Measurements from ENCODE around the gene GAS2. TPM values are rescaled to one million over a fixed set of nuclear protein-coding genes. Genes with fewer than 3 reads are reported as not detected.

The GAS2 gene
- total and polyA plus RNA-seq, 3 donors from 2014 or later = 5.5 to 25.2 (median 9.0) TPM

DNA sequence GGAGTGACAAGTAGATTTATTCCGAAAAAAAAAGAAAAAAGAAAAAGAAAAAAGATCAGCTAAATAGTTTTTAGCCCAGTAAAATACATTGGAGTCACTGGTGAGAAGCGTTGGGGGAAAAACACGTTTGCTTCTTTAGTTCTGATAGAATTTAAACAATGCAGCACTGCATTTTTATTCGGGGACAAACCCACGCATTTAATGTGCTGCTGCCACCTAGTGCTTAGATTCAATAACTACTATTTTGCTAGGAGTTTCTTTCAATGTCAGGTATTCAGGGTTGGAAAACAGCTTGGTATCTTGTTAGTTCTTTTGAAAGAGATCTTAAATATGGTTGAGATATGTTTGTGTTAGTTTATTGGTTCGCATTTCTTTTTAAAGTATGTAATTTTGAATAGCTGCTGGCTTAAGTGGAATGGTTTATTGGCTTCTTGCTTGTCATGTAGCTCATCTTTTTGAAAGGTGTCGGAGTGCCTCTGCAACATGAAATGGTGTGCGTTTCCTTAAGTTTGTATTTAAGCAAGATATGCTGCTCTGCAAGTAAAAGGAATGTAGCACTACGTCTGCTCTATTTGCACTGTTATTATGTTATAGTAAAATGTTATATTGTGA lies 121.2 kb downstream of the GAS2 start:
- H3K27me3 ChIP-seq = no peaks in the 10 kb centered on the region
- H3K9me3 ChIP-seq = no peaks in the 10 kb centered on the region
- no peak overlapping the region for H3K4me3 ChIP-seq
- no peak overlapping the region for H3K27ac ChIP-seq
- DNase-seq = peak; percentile 23
- 35 to 42% methylated on average over 9 of the region's 9 CpGs for WGBS, 2 donors
- H3K36me3 ChIP-seq (ENCODE audit: low read depth, missing control alignments) = no peaks in the 10 kb centered on the region
- TF ChIP-seq, protein P1, sequence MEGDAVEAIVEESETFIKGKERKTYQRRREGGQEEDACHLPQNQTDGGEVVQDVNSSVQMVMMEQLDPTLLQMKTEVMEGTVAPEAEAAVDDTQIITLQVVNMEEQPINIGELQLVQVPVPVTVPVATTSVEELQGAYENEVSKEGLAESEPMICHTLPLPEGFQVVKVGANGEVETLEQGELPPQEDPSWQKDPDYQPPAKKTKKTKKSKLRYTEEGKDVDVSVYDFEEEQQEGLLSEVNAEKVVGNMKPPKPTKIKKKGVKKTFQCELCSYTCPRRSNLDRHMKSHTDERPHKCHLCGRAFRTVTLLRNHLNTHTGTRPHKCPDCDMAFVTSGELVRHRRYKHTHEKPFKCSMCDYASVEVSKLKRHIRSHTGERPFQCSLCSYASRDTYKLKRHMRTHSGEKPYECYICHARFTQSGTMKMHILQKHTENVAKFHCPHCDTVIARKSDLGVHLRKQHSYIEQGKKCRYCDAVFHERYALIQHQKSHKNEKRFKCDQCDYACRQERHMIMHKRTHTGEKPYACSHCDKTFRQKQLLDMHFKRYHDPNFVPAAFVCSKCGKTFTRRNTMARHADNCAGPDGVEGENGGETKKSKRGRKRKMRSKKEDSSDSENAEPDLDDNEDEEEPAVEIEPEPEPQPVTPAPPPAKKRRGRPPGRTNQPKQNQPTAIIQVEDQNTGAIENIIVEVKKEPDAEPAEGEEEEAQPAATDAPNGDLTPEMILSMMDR (IDR thresholded peaks at IDR 0.05) = peak in 2 of 3 experiments; percentile 57 to 68
- TF ChIP-seq POLR2A (IDR thresholded peaks at IDR 0.05) = no peak
- H3K4me1 ChIP-seq = peaks cover 3% of the 10 kb centered on the region
- intact Hi-C loops (cut with DNase I; ENCODE audit: low total_unique reads) = no loop called here

DNA sequence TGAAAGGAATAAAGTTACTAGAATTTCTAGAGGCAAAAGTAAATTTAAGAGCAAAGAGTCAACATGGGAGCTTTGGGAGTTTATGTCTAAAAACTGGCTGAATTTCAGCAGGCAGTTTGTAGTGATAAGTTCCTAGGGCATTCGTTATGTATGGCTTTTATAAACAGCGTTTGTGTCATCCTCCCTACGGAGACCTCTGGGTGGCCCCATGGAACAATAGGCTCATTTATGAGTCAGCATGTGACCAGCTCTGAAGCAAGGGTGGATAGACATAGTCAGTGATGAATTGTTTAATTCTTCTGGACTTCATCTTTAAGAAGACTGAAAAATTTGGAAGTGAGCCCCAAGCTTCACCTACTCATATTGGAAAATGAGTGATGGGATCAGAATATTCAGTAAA lies 126.1 kb downstream of the GAS2 start:
- Histone ChIP-seq H3K27ac (peak overlapping the region in 1 of 2 donors; percentile 4), H3K9me3 (no peaks in the 10 kb centered on the region), H3K4me3 (no peak overlapping the region), H3K36me3 (ENCODE audit: low read depth, missing control alignments) (no peaks in the 10 kb centered on the region), H3K27me3 (no peaks in the 10 kb centered on the region), H3K4me1 (peaks cover 10% of the 10 kb centered on the region)
- DNase-seq = peak; percentile 68
- intact Hi-C loops (cut with DNase I; ENCODE audit: low total_unique reads) = no loop called here
- 21 to 39% methylated on average over 3 of the region's 3 CpGs for WGBS, 2 donors
- TF ChIP-seq, protein P1 (IDR thresholded peaks at IDR 0.05) = no peak
- no peak for TF ChIP-seq POLR2A (IDR thresholded peaks at IDR 0.05)

DNA sequence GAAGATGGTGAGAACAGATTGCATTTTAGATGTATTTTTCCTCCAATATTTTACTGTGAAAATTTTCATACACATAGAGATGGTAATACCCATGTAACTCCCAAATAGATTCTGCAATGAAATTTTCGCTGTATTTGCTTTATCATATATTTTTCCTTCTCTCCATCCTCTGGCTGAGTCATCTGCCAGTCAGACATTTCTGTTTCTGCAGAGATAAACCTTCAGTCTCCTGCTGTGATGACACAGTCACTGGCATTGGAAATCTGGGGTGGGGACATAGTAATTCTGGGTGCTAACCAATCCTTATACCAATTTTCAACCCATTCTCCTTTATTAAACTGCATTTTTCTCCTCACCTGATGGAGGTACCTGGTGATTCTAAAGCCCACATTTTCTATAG lies 129.5 kb downstream of the GAS2 start:
- H3K4me3 ChIP-seq = no peak overlapping the region
- TF ChIP-seq, protein P1 (IDR thresholded peaks at IDR 0.05) = no peak
- TF ChIP-seq POLR2A (IDR thresholded peaks at IDR 0.05) = no peak
- WGBS, 2 donors = 49 to 96% methylated on average over 1 of the region's 1 CpG
- H3K9me3 ChIP-seq = no peaks in the 10 kb centered on the region
- no peaks in the 10 kb centered on the region for H3K27me3 ChIP-seq
- no peaks in the 10 kb centered on the region for H3K36me3 ChIP-seq (ENCODE audit: low read depth, missing control alignments)
- H3K4me1 ChIP-seq = peaks cover 10% of the 10 kb centered on the region
- no peak for DNase-seq
- intact Hi-C loops (cut with DNase I; ENCODE audit: low total_unique reads) = no loop called here
- H3K27ac ChIP-seq = no peak overlapping the region

DNA sequence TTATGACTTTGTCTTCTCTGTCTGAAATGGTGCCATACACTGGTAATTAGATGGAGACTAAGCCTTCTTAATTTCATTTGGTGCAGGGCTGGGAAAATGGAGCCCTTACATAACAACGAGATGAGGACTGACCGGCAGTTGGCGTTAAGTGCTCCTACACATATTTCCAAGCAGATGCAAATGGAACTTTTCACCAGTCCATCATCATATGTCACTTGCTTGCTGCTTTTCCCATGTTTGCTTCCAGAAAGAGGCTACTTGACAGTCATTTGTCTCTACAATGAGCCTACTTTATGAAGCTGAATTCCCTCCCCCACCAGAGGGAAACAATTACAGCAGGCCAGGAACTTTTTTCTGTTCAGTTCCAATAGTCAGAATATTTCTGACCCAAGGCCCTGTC lies 130.6 kb downstream of the GAS2 start:
- WGBS, 2 donors = 80 to 84% methylated on average over 3 of the region's 3 CpGs
- H3K4me3 ChIP-seq = no peak overlapping the region
- no peaks in the 10 kb centered on the region for H3K27me3 ChIP-seq
- no peak for TF ChIP-seq POLR2A (IDR thresholded peaks at IDR 0.05)
- TF ChIP-seq, protein P1 (IDR thresholded peaks at IDR 0.05) = no peak
- H3K4me1 ChIP-seq = peaks cover 7% of the 10 kb centered on the region
- no peak for DNase-seq
- H3K9me3 ChIP-seq = no peaks in the 10 kb centered on the region
- no peak overlapping the region for H3K27ac ChIP-seq
- intact Hi-C loops (cut with DNase I; ENCODE audit: low total_unique reads) = no loop called here
- H3K36me3 ChIP-seq (ENCODE audit: low read depth, missing control alignments) = no peaks in the 10 kb centered on the region

DNA sequence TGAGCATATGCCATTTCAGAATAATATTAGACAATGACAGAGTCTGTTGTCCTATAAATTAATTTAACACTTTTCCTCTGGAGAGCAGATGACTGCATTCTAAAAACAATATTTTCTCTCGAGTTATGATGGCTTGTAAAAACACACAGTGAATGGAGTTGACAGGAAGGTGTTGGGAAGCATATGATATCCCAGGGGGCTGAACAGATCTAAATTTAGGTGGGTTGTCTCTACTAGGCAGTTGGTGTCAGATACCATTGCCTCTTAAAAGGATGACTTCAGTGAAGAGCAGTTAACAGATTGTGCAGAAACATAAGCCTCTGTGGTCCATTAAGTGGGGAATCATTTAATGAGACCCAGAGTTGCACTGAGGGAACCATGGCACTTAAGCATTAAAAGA lies 132.5 kb downstream of the GAS2 start:
- Histone ChIP-seq H3K36me3 (ENCODE audit: low read depth, missing control alignments) (no peaks in the 10 kb centered on the region), H3K27ac (no peak overlapping the region), H3K27me3 (no peaks in the 10 kb centered on the region), H3K9me3 (no peaks in the 10 kb centered on the region), H3K4me1 (peaks cover under 1% of the 10 kb centered on the region), H3K4me3 (no peak overlapping the region)
- no peak for DNase-seq
- intact Hi-C loops (cut with DNase I; ENCODE audit: low total_unique reads) = no loop called here
- 53% methylated on average over 1 of the region's 1 CpG for WGBS, 2 donors
- TF ChIP-seq, protein P1 (IDR thresholded peaks at IDR 0.05) = no peak
- no peak for TF ChIP-seq POLR2A (IDR thresholded peaks at IDR 0.05)

All from testis (tissue), 3 donors.